Suprapubic skin (tissue), 4 donors: Measurements from ENCODE around the gene LCMT1. TPM values are rescaled to one million over a fixed set of nuclear protein-coding genes. Genes with fewer than 3 reads are reported as not detected.
"Not testable (repeated sequence)": the region's sequence is repeated elsewhere in the genome, so short reads cannot be mapped to it uniquely, and the experiment has no call there.

Experiments used
- DNase-seq, 2 donors: peaks; one replicate each; pipeline ENCODE4 v3.0.0-alpha.2; 2019; ENCODE audit warnings: low spot score in 2 of 2
- H3K27ac ChIP-seq: fragments of 200-600 bp; sonication (generic); one replicate; pipeline ENCODE4 v1.5.1; 2019
- H3K27me3 ChIP-seq: fragments of 200-600 bp; sonication (generic); one replicate; pipeline ENCODE4 v1.5.1; 2019
- H3K36me3 ChIP-seq: fragments of 200-600 bp; sonication (generic); one replicate; pipeline ENCODE4 v1.5.1; 2019
- H3K4me1 ChIP-seq: fragments of 200-600 bp; sonication (generic); one replicate; pipeline ENCODE4 v1.5.1; 2019
- H3K4me3 ChIP-seq: fragments of 200-600 bp; sonication (generic); one replicate; pipeline ENCODE4 v1.5.1; 2019; ENCODE audit warnings: mild to moderate bottlenecking
- H3K9me3 ChIP-seq: fragments of 200-600 bp; sonication (generic); one replicate; pipeline ENCODE4 v1.5.1; 2019
- CTCF ChIP-seq, 2 donors: fragments of 200-600 bp in 1 of 2; fragments of 450-650 bp in 1 of 2; sonication (generic) in 1 of 2; IDR thresholded peaks; one replicate each; pipeline ENCODE4 v1.5.1; 2016 to 2019; ENCODE audit warnings: antibody characterized with exemption in 2 of 2, mild to moderate bottlenecking in 1 of 2, moderate library complexity in 1 of 2
- EP300 ChIP-seq: sonication (generic); formaldehyde crosslinking; IDR thresholded peaks from one replicate; pipeline ENCODE4 v1.6.1; 2017; ENCODE audit warnings: antibody characterized with exemption
- POLR2A ChIP-seq, 2 donors: fragments of 450-650 bp; IDR thresholded peaks; one replicate each; pipeline ENCODE4 v1.6.1; 2017; ENCODE audit warnings: antibody characterized with exemption in 2 of 2, mild to moderate bottlenecking in 2 of 2, moderate library complexity in 2 of 2
- POLR2AphosphoS5 ChIP-seq, 3 donors: sonication (generic); formaldehyde crosslinking; IDR thresholded peaks; one replicate each; pipeline ENCODE4 v1.6.1; 2017; ENCODE audit warnings: antibody characterized with exemption in 3 of 3
- WGBS: methylation state at CpG from one replicate; pipeline ENCODE4 v1.1.5; 2018; 5-methylcytosine and 5-hydroxymethylcytosine counted together
- total RNA-seq, 4 donors: library from RNA; depleted of rRNA; stranded (reverse); fragments of >200 nt; gene quantifications; one replicate each; pipeline ENCODE4 v1.1.0, GENCODE V29; 2016

The LCMT1 gene
- total RNA-seq, 4 donors from 2014 or later, result 41.2 to 54.3 (median 42.8) TPM

- no peak for DNase-seq
- WGBS, result 92% methylated on average over 5 of the region's 5 CpGs
- H3K4me3 ChIP-seq, result no peak overlapping the region
- H3K36me3 ChIP-seq, result peaks cover 63% of the 10 kb centered on the region
- H3K9me3 ChIP-seq, result no peaks in the 10 kb centered on the region
- TF ChIP-seq POLR2A (IDR thresholded peaks at IDR 0.05), result no peak
- TF ChIP-seq CTCF (IDR thresholded peaks at IDR 0.05), result no peak
- no peak for TF ChIP-seq POLR2AphosphoS5 (IDR thresholded peaks at IDR 0.05)
- no peak for TF ChIP-seq EP300
- H3K27me3 ChIP-seq, result no peaks in the 10 kb centered on the region
- H3K27ac ChIP-seq, result no peak overlapping the region
- H3K4me1 ChIP-seq, result no peaks in the 10 kb centered on the region
Observed at GRCh38 chr16:25158401-25158800, 46.9 kb downstream of the LCMT1 start.

- no peak overlapping the region for H3K4me3 ChIP-seq
- 99% methylated on average over 5 of the region's 5 CpGs for WGBS
- no peak overlapping the region for H3K27ac ChIP-seq
- H3K27me3 ChIP-seq, result no peaks in the 10 kb centered on the region
- peaks cover 76% of the 10 kb centered on the region for H3K36me3 ChIP-seq
- H3K4me1 ChIP-seq, result no peaks in the 10 kb centered on the region
- DNase-seq, result no peak
- no peaks in the 10 kb centered on the region for H3K9me3 ChIP-seq
- TF ChIP-seq EP300 (no peak), POLR2AphosphoS5 (IDR thresholded peaks at IDR 0.05) (no peak), CTCF (IDR thresholded peaks at IDR 0.05) (no peak), POLR2A (IDR thresholded peaks at IDR 0.05) (no peak)
Observed at GRCh38 chr16:25161753-25162367, 50.3 kb downstream of the LCMT1 start.

GRCh38 chr16:25163683-25164082 lies 52.1 kb downstream of the LCMT1 start:
- H3K27ac ChIP-seq, result no peak overlapping the region
- WGBS, result 94% methylated on average over 1 of the region's 1 CpG
- no peak for DNase-seq
- H3K4me3 ChIP-seq, result no peak overlapping the region
- TF ChIP-seq POLR2AphosphoS5 (IDR thresholded peaks at IDR 0.05), result no peak
- TF ChIP-seq CTCF (IDR thresholded peaks at IDR 0.05), result no peak
- no peak for TF ChIP-seq EP300
- TF ChIP-seq POLR2A (IDR thresholded peaks at IDR 0.05), result no peak
- H3K27me3 ChIP-seq, result no peaks in the 10 kb centered on the region
- no peaks in the 10 kb centered on the region for H3K4me1 ChIP-seq
- peaks cover 85% of the 10 kb centered on the region for H3K36me3 ChIP-seq
- no peaks in the 10 kb centered on the region for H3K9me3 ChIP-seq

GRCh38 chr16:25165284-25165683 lies 53.7 kb downstream of the LCMT1 start:
- Histone ChIP-seq H3K36me3 (peaks cover 92% of the 10 kb centered on the region), H3K27me3 (no peaks in the 10 kb centered on the region), H3K4me3 (no peak overlapping the region), H3K27ac (no peak overlapping the region), H3K9me3 (no peaks in the 10 kb centered on the region), H3K4me1 (no peaks in the 10 kb centered on the region)
- TF ChIP-seq POLR2A (IDR thresholded peaks at IDR 0.05) (no peak), CTCF (IDR thresholded peaks at IDR 0.05) (no peak), EP300 (no peak), POLR2AphosphoS5 (IDR thresholded peaks at IDR 0.05) (no peak)
- 79% methylated on average over 5 of the region's 5 CpGs for WGBS
- peak in 1 of 2 donors; percentile 1 for DNase-seq

GRCh38 chr16:25167920-25168319 lies 56.4 kb downstream of the LCMT1 start:
- not testable (repeated sequence) for H3K27ac ChIP-seq, H3K4me3 ChIP-seq, H3K27me3 ChIP-seq, H3K4me1 ChIP-seq, H3K9me3 ChIP-seq
- 93% methylated on average over 7 of the region's 9 CpGs for WGBS
- DNase-seq, result peak in 1 of 2 donors; percentile 8
- peaks cover 100% of the 10 kb centered on the region for H3K36me3 ChIP-seq

- Histone ChIP-seq H3K4me1 (no peaks in the 10 kb centered on the region), H3K36me3 (peaks cover 97% of the 10 kb centered on the region), H3K4me3 (no peak overlapping the region), H3K27ac (no peak overlapping the region), H3K27me3 (no peaks in the 10 kb centered on the region), H3K9me3 (no peaks in the 10 kb centered on the region)
- WGBS, result 97% methylated on average over 5 of the region's 5 CpGs
- no peak for DNase-seq
- TF ChIP-seq EP300 (no peak), POLR2AphosphoS5 (IDR thresholded peaks at IDR 0.05) (no peak), CTCF (IDR thresholded peaks at IDR 0.05) (no peak), POLR2A (IDR thresholded peaks at IDR 0.05) (no peak)
Observed at GRCh38 chr16:25171390-25171789, 59.8 kb downstream of the LCMT1 start.
